ENCODE results near the gene COBLL1.

GRCh38 chr2:164785457-164785856 is 56.2 kb downstream of the COBLL1 start:
- TF ChIP-seq POLR2A (IDR thresholded peaks at IDR 0.05; ENCODE audit: low read depth) (no peak), CTCF (IDR thresholded peaks at IDR 0.05) (no peak), POLR2AphosphoS5 (IDR thresholded peaks at IDR 0.05) (no peak), EP300 (IDR thresholded peaks at IDR 0.05) (no peak)
